ENCODE measurements around the gene GLIS2. TPM values are rescaled to one million over a fixed set of nuclear protein-coding genes. Genes with fewer than 3 reads are reported as not detected.

The GLIS2 gene
- total and polyA plus RNA-seq, 10 of the 15 experiments (the other 5 are each of a cell fraction or from before 2014, with no cell fraction given) = 0.03 to 0.64 (median 0.18) TPM; not detected in 4

DNA sequence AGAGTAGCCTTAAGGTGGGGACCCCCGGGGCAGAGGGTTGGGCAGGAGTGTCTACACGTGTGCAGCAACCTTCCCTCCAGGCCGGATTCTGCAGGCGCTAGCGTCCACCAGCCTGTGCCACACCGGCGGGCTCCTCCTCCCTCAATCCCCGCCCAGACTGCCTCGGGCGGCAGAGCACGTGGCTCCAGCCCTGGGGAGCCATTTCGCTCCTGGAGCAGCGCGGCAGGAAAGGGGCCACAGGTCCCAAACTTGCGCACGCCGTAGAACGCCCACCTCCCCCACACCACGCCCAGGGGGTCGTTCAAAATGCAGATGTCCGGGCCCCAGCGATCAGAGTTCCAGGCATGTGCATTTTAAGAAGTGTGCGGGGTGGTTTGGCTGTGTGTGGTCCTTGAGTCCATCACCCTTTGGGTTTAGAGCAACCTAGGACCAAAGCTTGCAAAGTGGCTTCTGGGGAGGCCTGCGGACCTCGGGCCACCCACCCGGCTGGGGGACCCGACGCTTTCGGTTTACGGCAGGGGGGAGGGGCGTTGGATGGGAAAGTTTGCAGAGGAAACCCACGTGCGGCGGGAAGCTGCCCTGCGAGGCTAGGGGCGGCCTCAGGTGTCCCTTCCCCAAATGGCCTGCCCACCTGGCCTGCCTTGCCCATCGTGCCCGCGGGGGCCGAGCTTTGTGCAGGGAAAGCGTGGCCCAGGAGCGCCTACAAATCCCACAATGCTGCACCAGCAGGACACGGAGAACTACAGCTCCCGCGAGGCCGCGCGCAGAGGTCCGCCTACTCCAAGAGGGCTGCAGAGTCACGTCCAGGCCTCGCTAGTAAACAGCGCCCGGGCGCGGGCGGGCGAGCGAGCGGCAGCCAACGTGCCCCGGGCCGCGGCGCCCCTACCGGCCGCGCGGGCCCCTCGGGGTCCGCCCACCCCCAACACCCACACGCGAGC lies 44.4 kb upstream of the GLIS2 start (continued):
- TF ChIP-seq, protein P1, sequence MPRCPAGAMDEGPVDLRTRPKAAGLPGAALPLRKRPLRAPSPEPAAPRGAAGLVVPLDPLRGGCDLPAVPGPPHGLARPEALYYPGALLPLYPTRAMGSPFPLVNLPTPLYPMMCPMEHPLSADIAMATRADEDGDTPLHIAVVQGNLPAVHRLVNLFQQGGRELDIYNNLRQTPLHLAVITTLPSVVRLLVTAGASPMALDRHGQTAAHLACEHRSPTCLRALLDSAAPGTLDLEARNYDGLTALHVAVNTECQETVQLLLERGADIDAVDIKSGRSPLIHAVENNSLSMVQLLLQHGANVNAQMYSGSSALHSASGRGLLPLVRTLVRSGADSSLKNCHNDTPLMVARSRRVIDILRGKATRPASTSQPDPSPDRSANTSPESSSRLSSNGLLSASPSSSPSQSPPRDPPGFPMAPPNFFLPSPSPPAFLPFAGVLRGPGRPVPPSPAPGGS (IDR thresholded peaks at IDR 0.05; ENCODE audit: borderline replicate concordance, insufficient read depth, low read depth, low read length, poor library complexity, severe bottlenecking) = no peak
- TF ChIP-seq SREBF2 (IDR thresholded peaks at IDR 0.05; ENCODE audit: low read length) (no peak), POU2F2 (IDR thresholded peaks at IDR 0.05; ENCODE audit: borderline replicate concordance, low read depth, low read length) (peak; percentile 62; the same call in 1 of the 3 replicates), KLF5 (IDR thresholded peaks at IDR 0.05; ENCODE audit: partially characterized antibody) (peak; percentile 42), MEF2B (IDR thresholded peaks at IDR 0.05; ENCODE audit: partially characterized antibody, poor library complexity, severe bottlenecking) (peak; percentile 51), POLR2A (IDR thresholded peaks at IDR 0.05; ENCODE audit: low read depth, low read length) (peak; percentile 76; the same call in 1 of the 2 replicates), RBBP5 (conservative IDR thresholded peaks at IDR 0.05) (no peak), CHD2 (IDR thresholded peaks at IDR 0.05; ENCODE audit: borderline replicate concordance, low read depth, low read length) (peak; percentile 80; the same call in 1 of the 2 replicates), MYB (IDR thresholded peaks at IDR 0.05; ENCODE audit: borderline replicate concordance, low read depth, low read length) (no peak), HDAC2 (IDR thresholded peaks at IDR 0.05) (no peak; the same call in 1 of the 2 replicates), SIN3A (IDR thresholded peaks at IDR 0.05; ENCODE audit: low read depth, low read length) (peak; percentile 25), WRNIP1 (IDR thresholded peaks at IDR 0.05; ENCODE audit: borderline replicate concordance, low read depth, low read length) (no peak), CBX3 (IDR thresholded peaks at IDR 0.05; ENCODE audit: borderline replicate concordance, low read depth) (no peak), SMC3 (IDR thresholded peaks at IDR 0.05; ENCODE audit: borderline replicate concordance, low read length) (no peak), NFYA (IDR thresholded peaks at IDR 0.05; ENCODE audit: borderline replicate concordance, low read depth, low read length) (no peak), SREBF1 (IDR thresholded peaks at IDR 0.05; ENCODE audit: low read length) (peak; percentile 20; the same call in 1 of the 2 replicates), ZSCAN29 (IDR thresholded peaks at IDR 0.05) (no peak), ATF7 (IDR thresholded peaks at IDR 0.05; ENCODE audit: low read depth) (no peak), BMI1 (IDR thresholded peaks at IDR 0.05; ENCODE audit: borderline replicate concordance) (no peak), BCL11A (IDR thresholded peaks at IDR 0.05; ENCODE audit: low read depth, low read length) (no peak), CEBPB (IDR thresholded peaks at IDR 0.05; ENCODE audit: borderline replicate concordance in 1 of 2, low read depth in 2 of 2, low read length in 2 of 2) (no peak), SUZ12 (IDR thresholded peaks at IDR 0.05; ENCODE audit: unreplicated experiment) (no peak), NRF1 (conservative IDR thresholded peaks at IDR 0.05; ENCODE audit: low read depth, low read length) (0 out of 2 replicates have a peak, but pooled peaks have one; percentile 15), MLLT1 (IDR thresholded peaks at IDR 0.05) (peak; percentile 78), ZNF592 (IDR thresholded peaks at IDR 0.05) (no peak)
